Stimulated activated CD8-positive, alpha-beta memory T cell treated with anti-CD3 and anti-CD28 coated beads, Interleukin-4, amount 100 ng/mL, for 24 hours (primary cell): Measurements from ENCODE around the gene OR6C65.
"Not testable (repeated sequence)": the region's sequence is repeated elsewhere in the genome, so short reads cannot be mapped to it uniquely, and the experiment has no call there.

Source experiments
- DNase-seq: peaks from one replicate; pipeline ENCODE4 v3.0.0-alpha.2; 2020; ENCODE audit warnings: low read depth

The OR6C65 gene

DNA sequence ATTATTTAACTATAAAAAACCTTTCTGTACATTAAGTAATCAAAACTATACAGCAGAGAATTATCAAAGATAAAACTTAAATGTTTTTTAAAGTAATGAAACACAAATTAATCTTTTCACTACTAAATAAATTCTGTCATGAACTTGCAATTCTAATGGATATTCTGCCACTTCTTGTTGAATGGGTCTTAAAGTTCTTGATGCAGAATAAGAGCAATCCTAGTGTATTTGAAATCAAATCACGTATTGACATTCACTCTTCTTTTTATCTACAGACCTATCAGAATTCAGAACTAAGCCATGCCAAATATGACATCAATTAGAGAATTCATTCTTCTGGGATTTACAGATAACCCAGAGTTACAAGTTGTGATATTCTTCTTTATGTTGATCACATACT, at the start of gene OR6C65:
Gene OR6C65 (plus strand): TSS at position 301 of the 400 bp plus-strand sequence. CDS start 0 bp downstream, at position 301.
- no peak for DNase-seq

DNA sequence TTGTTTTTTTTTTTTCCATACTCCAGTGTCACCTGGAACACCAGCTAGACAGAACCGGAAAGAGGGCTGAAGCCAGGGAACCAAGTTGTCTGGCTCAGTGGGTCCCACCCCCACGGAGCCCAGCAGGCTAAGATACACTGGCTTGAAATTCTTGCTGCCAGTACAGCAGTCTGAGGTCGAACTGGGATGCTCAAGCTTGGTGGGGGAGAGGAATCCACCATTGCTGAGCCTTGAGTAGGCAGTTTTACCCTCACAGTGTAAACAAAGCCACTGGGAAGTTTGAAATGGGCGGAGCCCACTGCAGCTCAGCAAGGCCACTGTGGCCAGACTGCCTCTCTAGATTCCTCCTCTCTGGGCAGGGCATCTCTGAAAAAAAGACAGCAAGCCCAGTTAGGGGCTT, 45.0 kb upstream of the OR6C65 start:
- not testable (repeated sequence) for DNase-seq

DNA sequence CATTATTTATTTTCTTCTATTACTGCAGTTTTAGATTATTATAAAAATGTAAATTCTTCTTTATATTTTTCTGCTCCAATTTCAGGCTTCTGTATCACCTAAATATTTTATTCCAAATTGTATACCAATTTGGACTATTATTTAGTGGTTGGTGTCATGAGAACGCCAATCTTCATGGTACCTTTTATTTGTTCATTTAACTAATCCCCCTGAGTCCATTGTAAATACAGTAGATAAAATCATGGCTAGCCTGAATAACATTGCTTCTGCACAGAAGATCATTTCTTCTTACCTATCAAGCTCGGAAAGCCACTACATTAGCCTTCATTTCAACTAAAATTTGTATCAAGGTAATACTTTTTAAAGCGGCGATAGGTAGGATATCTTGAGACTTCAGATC, 37.7 kb upstream of the OR6C65 start, which contains the start of gene OR6C75:
Gene OR6C75 (plus strand): TSS at position 301 of the 400 bp plus-strand sequence. CDS start 2,136 bp downstream, outside the sequence.
- DNase-seq = no peak

DNA sequence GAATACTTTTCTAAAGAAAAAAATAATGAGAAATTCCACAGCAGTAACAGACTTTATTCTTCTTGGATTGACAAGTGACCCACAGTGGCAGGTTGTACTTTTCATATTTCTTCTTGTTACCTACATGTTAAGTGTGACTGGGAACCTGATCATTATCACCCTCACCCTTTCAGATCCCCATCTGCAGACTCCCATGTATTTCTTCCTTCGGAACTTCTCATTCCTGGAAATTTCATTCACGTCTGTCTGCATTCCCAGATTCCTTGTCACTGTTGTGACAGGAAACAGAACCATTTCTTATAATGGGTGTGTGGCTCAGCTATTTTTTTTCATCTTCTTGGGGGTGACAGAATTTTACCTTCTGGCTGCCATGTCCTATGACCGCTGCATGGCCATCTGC, 35.2 kb upstream of the OR6C65 start:
- no peak for DNase-seq

DNA sequence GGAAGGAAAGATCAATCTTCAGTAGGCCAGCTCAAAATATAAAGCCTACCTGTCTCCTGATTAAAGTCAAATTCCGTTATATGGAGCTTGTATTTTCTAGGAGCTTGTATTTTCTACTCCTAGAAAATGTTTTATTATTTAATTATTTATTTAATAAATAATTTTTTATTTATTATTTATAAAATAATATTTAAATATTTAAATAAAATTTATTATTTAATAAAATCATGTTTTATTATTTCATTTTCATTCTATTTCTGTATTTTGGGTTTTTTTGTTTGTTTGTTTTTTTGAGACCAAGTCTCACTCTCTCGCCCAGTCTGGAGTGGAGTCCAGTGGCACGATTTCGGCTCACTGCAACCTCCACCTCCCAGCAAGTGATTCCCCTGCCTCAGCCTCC, 27.8 kb upstream of the OR6C65 start:
- no peak for DNase-seq

DNA sequence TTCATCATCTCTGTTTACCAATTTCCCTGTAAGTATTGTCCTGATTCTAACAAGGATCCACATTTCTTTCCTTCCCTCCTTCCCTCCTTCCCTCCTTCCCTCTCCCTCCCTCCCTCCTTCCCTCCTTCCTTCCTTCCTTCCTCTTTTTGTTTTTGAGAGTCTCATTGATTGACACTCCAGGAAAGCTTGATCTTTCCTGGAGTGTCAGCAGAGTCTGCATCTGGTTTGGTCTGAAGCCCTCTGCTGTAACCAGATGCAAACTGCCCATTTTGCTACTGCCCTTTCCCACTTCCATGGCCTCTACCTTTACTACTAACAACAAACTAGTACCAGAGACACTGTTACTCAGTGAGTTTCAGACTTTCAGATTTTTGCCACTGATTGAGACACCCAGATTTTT, 14.4 kb upstream of the OR6C65 start:
- no peak for DNase-seq

DNA sequence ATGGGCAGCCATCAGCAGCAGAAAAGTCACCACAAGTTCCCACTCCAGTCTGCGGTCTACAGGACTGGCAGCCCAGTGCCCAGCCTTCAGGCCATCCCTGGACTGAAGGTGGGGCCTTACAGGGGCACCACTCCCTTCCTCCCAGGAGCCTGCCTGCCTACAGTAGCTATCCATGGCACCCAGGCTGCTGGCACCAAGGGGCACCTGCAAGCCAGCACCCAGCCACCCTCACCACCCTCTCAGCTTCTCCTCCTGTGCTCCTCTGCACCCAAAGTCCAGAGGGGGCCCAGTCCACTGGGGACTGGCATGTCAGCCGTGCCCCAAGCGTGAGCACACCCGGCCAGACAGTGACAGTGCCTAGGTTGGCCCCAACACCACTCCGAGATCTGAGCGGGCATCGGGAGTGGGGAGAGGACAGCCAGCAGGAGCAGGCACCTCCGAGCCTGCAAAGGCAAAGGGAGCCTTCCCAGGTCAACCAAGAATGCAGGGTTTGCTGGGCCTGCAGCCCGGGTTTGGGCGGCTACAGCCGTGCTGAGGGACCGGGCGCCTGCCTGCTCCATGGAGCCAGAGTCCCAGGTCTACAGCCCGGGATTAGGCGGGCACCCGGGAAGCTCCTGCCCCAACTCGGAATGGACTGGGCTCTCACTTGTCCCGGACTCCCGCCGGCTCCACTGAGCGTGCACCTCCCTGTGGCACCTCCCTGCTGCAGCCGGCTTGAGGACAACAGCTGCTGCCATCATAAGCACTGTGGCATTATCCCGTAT, 8.1 kb upstream of the OR6C65 start:
- no peak for DNase-seq

DNA sequence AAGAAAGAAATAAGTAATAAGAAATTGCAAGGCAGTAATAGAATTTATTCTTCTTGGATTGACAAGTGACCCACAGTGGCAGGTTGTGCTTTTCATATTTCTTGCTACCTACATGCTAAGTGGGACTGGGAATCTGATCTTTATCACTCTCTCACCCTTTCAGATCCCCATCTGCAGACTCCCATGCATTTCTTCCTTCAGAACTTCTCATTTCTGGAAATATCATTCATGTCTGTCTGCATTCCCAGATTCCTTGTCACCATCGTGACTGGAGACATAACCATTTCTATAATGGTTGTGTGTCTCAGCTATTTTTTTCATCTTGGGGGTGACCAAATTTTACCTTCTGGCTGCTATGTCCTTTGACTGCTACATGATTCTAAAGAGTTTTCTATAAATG, 4.0 kb upstream of the OR6C65 start:
- DNase-seq = no peak

DNA sequence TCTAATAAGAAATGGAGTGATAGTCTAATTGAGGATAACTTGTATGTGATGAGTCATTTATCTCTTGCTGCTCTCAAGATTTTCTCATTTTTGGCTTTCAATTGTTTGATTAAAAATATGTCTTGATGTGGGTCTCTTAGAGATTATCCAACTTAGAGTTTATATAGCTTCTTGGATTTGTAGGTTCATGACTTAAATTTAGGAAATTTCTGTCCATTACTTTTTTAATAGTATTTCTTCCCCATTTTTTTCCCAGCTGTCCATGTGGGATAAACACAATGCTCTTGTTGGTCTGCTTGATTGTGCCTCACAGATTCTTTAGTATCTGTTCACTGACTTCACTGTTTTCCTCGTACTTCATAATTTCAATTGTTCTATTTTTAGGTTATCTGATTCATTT, 7.5 kb downstream of the OR6C65 start:
- DNase-seq = no peak

DNA sequence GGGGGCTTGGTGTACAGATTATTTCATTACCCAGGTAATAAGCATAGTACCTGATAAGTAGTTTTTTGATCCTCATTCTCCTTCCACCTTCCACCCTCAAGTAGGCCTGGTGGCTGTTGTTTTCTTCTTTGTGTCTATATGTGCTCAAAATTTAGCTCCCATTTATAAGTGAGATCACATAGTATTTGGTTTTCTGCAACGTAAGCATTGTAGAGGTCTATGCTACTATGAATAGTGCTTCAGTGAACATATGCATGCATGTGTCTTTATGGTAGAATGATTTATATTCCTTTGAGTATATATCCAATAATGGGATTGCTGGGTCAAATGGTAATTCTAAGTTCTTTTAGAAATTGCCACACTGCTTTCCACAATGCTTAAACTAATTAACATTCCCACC, 8.8 kb downstream of the OR6C65 start:
- not testable (repeated sequence) for DNase-seq

DNA sequence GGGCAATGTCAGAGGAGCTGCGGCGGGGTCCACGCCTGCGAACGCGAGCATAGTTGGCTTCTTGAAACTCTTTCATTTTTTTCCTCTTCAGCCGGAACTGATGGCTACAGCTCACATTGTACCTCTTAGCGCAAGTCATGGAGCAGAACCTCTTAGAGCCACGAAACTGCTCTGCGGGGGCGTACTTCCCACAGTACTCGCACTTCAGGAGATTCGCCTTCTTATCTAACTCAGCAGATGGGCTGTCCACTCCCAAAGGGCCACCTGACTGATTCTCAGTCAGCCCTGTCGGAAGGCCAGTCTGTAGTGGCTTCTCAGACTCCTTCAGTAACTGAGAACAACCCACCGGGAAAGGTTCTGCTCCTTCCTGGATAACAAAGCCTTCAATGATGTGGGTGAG, 11.8 kb downstream of the OR6C65 start:
- not testable (repeated sequence) for DNase-seq

DNA sequence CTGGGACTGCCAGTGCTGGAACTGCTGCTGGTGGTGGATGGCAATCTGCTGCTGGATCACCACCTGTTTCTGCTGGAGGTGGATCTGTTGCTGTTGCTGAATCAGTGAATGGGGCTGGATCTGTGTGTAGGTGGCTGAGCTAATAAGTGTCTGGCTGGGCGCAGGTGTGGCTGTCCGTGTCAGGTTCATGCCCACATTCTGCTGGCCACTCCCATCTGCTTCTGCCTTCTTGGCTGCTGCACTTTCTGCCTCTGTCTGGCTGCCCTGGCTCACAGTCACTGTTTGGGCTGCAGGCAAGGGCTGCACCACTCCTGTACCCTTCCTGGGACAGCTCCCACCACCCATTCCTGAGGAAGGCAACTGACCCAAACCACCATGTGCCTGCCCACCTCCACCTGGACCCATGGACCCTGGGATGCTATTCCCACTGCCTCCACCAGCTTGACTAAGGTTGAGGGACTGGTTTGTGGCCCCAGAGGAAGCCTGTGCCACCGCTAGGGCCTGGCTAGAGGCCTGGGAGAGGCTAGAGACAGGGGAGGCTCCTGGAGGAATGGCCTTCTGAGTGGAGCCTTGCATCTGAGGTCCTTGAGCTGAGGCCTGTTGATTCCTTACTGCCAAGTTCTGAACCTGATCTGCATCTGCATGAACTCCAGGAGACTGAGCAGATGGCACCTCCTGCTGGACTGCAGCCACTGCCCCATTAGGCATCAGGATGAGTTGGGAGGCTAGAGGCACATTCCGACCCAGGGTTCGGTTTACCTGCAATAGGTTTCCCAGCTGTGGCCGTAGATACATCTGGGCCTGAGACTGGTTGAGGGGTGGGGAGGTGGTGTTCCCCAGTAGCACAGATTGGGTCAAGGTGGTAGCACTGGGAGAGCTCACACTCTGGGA, 13.4 kb downstream of the OR6C65 start:
- DNase-seq = not testable (repeated sequence)

DNA sequence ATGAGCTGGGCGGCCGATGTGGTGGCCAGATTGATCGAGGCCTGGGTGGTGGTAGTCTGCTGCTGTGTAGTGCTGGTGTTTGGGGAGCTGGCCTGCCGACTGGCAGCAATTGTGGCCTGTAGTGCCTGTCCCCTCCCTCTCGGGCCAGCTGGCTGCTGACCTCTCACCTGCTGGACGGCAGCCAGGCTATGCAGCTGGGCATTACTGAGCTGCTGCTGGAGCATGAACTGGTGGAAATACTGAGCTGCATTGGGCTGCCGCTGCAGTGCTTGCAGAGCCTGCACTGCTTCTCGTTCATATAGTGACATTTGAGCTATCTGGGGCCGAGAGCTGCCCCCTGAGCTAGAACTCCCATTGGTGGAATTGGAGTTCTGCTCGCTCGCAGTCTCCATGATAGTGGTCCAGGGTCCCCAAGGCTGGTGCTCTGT, 14.1 kb downstream of the OR6C65 start:
- DNase-seq = not testable (repeated sequence)

DNA sequence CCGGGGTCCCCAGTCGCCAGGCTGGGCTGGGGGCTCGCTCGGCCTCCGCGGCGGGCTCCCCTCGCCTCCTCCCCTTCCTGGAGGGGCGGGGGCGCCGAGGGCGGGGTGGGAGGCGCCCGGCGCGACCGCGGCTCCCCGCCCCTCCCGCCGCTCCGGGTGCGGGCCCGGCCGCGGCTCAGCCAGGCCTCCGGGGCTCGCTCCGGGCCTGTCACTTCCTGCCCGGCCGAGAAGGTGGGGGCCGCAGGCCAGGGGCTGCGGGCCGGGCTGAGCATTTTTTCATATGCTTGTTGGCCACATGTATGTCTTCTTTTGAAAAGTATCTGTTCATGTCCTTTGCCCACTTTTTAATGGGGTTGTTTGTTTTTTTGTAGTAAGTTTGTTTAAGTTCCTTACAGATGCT, 14.6 kb downstream of the OR6C65 start:
- DNase-seq = not testable (repeated sequence)

DNA sequence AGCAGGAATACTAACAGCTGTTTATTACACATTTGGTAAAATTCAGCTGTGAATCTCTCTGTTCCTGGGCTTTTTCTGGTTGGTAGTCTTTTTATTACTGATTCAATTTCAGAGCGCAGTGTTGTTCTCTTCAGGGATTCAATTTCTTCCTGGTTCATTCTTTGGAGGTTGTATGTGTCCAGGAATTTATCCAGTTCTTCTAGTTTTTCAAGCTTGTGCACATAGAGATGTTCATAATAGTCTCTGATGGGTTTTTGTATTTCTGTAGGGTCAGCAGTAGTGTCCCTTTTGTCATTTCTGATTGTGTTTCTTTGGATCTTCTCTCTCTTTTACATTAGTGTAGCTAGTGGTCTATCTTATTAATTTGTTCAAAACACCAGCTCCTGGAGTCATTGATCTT, 16.6 kb downstream of the OR6C65 start:
- DNase-seq = no peak

DNA sequence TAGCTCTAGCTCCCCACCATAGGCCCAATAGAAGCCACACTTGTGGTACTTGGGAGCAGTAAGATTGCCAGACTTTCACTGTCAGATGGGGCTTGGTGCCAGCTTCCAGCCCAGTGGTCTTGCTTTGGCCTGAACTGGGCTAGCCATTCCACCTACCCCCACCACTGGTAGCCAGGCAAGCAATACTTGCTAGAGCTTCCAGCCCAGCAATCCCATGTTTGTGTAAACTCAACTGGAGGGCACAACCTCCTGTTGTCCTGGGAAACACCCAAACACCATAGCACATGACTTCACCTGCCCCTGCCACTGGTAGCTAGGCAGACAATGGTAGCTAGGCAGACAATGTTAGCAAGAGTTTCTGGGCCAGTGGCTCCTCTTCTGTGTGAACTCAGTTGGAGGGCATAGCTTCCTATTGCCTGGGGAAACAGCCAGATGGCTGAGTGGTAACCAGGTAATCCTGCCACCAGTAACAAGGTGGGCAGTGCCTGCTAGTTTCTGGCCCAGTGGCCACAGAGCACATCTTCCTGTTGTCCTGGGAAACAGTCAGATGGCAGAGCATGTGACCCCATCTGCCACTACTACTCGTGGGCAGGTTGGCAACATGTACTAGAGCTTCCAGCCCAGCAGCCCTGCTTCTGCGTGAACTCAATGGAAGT, 20.1 kb downstream of the OR6C65 start:
- DNase-seq = no peak

DNA sequence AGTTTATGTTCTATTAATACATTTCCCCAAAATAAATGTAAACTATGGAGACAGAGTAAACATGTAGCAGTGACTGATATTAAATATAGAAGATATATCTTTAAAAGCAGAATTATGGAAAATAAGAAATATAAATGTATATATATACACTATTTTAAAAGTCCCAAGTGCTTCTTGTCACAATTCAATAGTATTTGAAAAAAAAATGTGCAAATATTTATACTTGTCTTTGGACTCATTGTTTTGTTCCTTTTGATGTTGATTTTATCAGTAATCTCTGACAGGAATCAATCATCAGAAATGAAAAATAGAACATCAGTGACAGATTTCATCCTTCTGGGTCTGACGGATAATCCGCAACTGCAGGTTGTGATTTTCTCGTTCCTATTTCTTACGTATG, 25.6 kb downstream of the OR6C65 start, which contains the start of gene OR6C76:
Gene OR6C76 (plus strand): TSS at position 301 of the 400 bp plus-strand sequence. CDS start 0 bp downstream, at position 301.
- no peak for DNase-seq

DNA sequence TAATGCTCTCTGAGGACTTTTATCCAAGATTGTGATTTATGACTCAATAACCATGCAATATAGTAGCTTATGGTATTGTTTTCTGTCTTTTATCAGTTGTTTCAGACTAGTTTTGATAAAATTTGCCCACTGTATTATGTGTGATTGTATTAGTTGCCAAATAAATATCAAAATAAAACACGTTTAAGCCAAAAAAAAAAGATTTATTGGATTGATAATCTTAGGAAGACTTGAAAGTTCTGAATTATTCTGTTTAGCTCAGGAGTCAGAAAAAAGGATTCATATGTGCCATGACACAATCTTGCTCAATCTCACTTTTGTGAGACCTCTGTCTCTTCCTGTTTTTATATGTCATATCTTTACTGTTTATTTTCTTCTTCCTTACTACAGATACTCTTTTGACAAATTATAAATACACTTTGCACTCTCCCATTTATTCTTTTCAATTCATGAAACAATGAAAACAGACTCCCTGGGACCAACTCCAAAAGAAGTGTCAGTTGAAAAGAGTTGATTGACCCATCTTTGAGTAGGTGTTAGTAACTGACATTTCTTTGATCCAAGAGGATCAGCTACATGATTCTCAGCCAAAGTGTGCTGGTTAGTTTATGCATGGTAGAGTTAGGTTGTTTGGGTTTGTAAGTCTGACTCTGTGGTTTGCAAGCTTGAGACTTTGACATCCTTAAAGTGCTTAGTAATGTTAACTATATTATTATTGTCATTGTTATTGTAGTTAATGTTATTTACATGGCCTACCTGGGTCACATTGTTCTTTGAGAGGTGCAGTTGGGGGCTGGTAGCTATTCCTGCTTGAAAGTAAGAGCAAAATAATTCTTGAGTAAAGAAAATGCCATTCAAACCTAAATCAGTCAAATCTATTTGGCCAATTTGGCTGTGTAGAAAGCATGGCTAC, 28.3 kb downstream of the OR6C65 start:
- no peak for DNase-seq

DNA sequence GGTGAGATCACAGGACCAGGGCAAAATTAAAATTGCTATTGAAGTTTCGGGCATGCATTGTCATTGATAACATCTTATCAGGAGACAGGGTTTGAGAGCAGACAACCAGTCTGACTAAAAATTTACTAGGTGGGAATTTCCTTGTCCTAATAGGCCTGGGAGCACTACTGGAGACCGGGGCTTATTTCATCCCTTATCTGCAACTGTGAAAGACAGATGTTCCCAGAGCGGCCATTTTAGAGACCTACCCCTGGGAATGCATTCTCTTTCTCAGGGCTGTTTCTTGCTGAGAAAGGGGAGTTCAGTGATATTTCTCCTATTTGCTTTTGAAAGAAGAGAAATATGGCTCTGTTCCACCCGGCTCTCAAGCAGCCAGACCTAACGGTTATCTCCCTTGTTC, 40.9 kb downstream of the OR6C65 start:
- not testable (repeated sequence) for DNase-seq

DNA sequence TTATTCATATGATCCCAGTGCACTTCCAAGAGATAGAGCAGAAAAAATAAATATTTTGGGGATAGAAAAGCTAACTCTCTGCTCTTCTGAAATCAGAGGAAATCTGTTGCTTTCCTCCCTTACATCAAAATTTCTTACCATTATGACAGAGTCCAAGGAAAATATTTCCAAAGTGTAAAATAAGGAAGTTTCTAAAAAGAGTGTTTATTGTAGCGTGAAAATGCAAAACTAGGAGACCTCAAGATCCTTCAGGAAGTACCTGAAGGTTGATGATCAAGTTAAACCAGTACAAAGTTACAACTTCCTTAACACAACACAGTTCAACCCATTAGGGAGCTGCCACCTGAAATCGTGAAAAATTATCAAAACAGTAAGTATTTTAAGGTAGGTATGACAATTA, 43.4 kb downstream of the OR6C65 start, which contains the start of gene OR6C2:
Gene OR6C2 (plus strand): TSS at position 301 of the 400 bp plus-strand sequence. CDS start 8,138 bp downstream, outside the sequence.
- DNase-seq = no peak

DNA sequence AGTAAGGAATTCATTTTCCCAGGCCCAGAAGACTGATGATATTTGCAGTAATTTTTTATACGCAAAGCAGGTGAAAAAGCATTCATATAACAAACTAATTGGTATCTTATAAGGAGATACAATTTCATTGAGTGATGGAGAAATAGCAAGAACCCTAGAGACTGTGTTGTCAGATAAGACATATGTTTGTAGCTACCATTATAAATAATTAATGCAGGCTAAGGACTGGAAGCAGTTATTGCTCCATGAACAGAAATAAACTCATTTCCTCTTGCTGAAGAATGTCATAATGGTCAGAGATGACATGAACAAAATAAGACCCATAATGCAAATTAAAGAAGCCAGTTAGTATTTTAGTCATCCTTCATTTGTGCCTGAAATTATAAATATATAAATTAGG, 45.0 kb downstream of the OR6C65 start:
- DNase-seq = no peak
